Heart right ventricle (tissue), 16 donors: ENCODE results near the gene IL22RA1. TPM values are rescaled to one million over a fixed set of nuclear protein-coding genes. Genes with fewer than 3 reads are reported as not detected.

ENCODE experiments used
- ATAC-seq, 8 donors: fragments of 200-7000 bp; cut with Tn5 transposase; one replicate each; pipeline ENCODE4 v1.9.1; 2020; ENCODE audit warnings: mild to moderate bottlenecking in 8 of 8, moderate library complexity in 8 of 8, moderate number of reproducible peaks in 1 of 8
- DNase-seq, 2 donors: peaks; one replicate each; pipeline ENCODE4 v3.0.0-alpha.2; 2020
- H3K27ac ChIP-seq, 10 donors: fragments of 200-600 bp; sonication (generic) in 2 of 10; one replicate each; pipeline versions ENCODE4 v1.5.0 to v1.8.0; 2020 to 2022; ENCODE audit warnings: mild to moderate bottlenecking in 3 of 10
- H3K27me3 ChIP-seq, 7 donors: fragments of 200-600 bp; one replicate each; pipeline ENCODE4 v1.8.0; 2021 to 2022; ENCODE audit warnings: mild to moderate bottlenecking in 2 of 7
- H3K36me3 ChIP-seq, 9 donors: fragments of 200-600 bp; sonication (generic) in 1 of 9; one replicate each; pipeline versions ENCODE4 v1.5.0 to v1.8.0; 2020 to 2022; ENCODE audit warnings: mild to moderate bottlenecking in 2 of 9
- H3K4me1 ChIP-seq, 9 donors: fragments of 200-600 bp; sonication (generic) in 1 of 9; one replicate each; pipeline versions ENCODE4 v1.5.0 to v1.8.0; 2020 to 2022; ENCODE audit warnings: mild to moderate bottlenecking in 4 of 9
- H3K4me3 ChIP-seq, 10 donors: fragments of 200-600 bp; sonication (generic) in 2 of 10; one replicate each; pipeline versions ENCODE4 v1.5.0 to v1.8.0; 2020 to 2022; ENCODE audit warnings: mild to moderate bottlenecking in 7 of 10, moderate library complexity in 2 of 10
- H3K9me3 ChIP-seq, 11 donors: fragments of 200-600 bp in 10 of 11; sonication (generic) in 2 of 11; one replicate each; pipeline versions ENCODE4 v1.5.0 to v1.8.0; 2013 to 2022; ENCODE audit warnings: mild to moderate bottlenecking in 2 of 11, control low read depth in 1 of 11, moderate library complexity in 1 of 11
- CTCF ChIP-seq, 9 donors: fragments of 200-600 bp; sonication (generic) in 2 of 9; IDR thresholded peaks; one replicate each; pipeline versions ENCODE4 v1.5.0 to v1.8.0; 2021 to 2022; ENCODE audit warnings: antibody characterized with exemption in 9 of 9, mild to moderate bottlenecking in 5 of 9, moderate library complexity in 1 of 9
- WGBS, 2 donors: extraction: QIAGEN DNeasy Blood & Tissue Kit; methylation state at CpG; one replicate each; pipeline ENCODE4 v1.1.7; 2013; ENCODE audit warnings: inconsistent platforms in 1 of 2; 5-methylcytosine and 5-hydroxymethylcytosine counted together
- intact Hi-C, 10 donors: fragments of 100-400 bp; cut with DNase I; formaldehyde crosslinking; loops; one replicate each; pipeline versions ENCODE4 v1.11.1 to v1.14.2; 2022
- polyA plus RNA-seq, 2 donors: library from polyadenylated mRNA; stranded (reverse); fragments of 200-250 nt; gene quantifications; one replicate each; pipeline ENCODE4 v1.2.3, GENCODE V29; 2013
- total RNA-seq, 10 donors: library from RNA; stranded (reverse); fragmentation: NEBNext Ultra II Directional in 3 of 10; extraction: Animal tissue kit (Norgen Biotek cat#: 25700) in 3 of 10; gene quantifications; one replicate each; pipeline versions ENCODE4 v1.2.1 to v1.2.4, GENCODE V29; 2021 to 2023
- donor health status: Arrhythmogenic right ventricular cardiomyopathy.
- donor health status: ischemic (EF 13 %, LVEDD 7.1; RV severe dilation, severe dysfunction).
- donor health status: healthy with polysubstance abuse.
- donor health status: DM: no; HTN: yes; CAD: no.
- donor health status: DM: no; HTN: no; CAD: no.
- donor health status: ischemic (EF 25% LVEDD 6.9; RV normal size, moderate dysfunction).
- donor health status: ischemic (EF 25% LVEDD 5.7; RV mildly dilated, moderate dysfunction).
- donor health status: healthy.
- donor health status: DM: yes; HTN: yes; CAD: no.
- donor health status: Ischemic cardiomyopathy.
- donor health status: ischemic (EF 35%, LVEDD 5.7; RV mildly dilated, moderate dysfunction).
- donor health status: nonischemic (EF 11% LVEDD 7.7; RV severe dilation, severe dysfunction).
- donor health status: DM: yes; HTN: yes; CAD: no.
- donor health status: PGD.
- donor health status: ischemic (EF 29% LVEDD 5.4; RV normal size, mild dysfunction).
- donor health status: nonischemic (EF 23%, LVEDD 6.1; RV moderate dilation, normal function).

Gene IL22RA1
- total and polyA plus RNA-seq, 12 donors = 0.07 to 1.6 (median 0.29) TPM; not detected in 1

DNA sequence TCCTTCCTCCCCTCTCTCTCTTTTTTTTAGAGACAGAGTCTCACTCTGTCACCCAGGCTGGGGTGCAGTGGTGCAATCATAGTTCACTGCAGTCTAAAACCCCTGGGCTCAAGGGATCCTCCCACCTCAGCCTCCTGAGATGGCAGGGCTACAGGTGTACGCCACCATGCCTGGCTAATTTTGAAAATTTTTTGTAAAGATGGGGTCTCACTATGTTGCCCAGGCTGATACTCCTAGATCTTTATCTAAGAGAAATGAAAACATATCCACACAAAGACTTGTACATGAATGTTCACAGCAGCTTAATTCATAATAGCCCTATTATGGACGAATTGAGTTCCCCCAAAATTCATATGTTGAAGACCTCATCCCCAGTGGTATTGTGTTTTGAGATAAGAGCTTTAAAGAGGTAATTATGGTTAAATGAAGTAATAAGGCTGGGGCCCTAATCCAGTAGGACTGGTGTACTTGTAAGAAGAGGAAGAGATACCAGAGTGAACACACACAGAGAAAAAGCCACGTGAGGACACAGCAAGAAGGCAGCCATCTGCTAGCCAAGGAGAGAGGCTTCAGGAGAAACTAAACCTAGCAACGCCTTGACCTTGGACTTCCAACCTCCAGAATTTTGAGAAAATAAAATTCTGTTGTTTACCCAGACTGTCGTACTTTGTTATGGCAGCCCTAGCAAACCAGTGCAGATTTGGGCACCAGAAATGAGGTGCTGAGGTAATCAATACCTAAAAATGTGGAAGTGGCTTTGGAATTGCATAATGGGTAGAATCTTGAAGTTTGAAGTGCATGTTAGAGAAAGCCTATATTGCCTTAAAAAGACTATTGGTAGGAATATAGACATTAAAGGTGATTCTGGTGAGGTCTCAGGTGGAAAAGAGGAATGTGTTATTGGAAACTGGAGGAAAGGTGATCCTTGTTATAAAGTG lies 31.0 kb upstream of the IL22RA1 start:
- no peak for DNase-seq
- no peak overlapping the region for H3K27ac ChIP-seq
- 77 to 79% methylated on average over 5 of the region's 5 CpGs for WGBS, 2 donors
- intact Hi-C loops = no loop called here
- no peak for ATAC-seq
- no peaks in the 10 kb centered on the region for H3K4me1 ChIP-seq
- H3K9me3 ChIP-seq = peaks cover 0 to 6% (median 0%) of the 10 kb centered on the region in 11 donors
- no peak for TF ChIP-seq CTCF (IDR thresholded peaks at IDR 0.05)
- no peak overlapping the region for H3K4me3 ChIP-seq
- peaks cover 0 to 10% (median 0%) of the 10 kb centered on the region in 7 donors for H3K27me3 ChIP-seq
- H3K36me3 ChIP-seq = no peaks in the 10 kb centered on the region

GRCh38 chr1:24172598-24172997 lies 29.7 kb upstream of the IL22RA1 start:
- Histone ChIP-seq H3K4me3 (no peak overlapping the region), H3K36me3 (no peaks in the 10 kb centered on the region), H3K27ac (no peak overlapping the region), H3K27me3 (peaks cover 0 to 10% (median 0%) of the 10 kb centered on the region in 7 donors), H3K9me3 (peaks cover 0 to 6% (median 0%) of the 10 kb centered on the region in 11 donors), H3K4me1 (no peaks in the 10 kb centered on the region)
- 95 to 98% methylated on average over 5 of the region's 5 CpGs for WGBS, 2 donors
- ATAC-seq (no peak), DNase-seq (no peak)
- no peak for TF ChIP-seq CTCF (IDR thresholded peaks at IDR 0.05)
- intact Hi-C loops = no loop called here

- DNase-seq = no peak
- Histone ChIP-seq H3K4me3 (no peak overlapping the region), H3K27ac (no peak overlapping the region), H3K36me3 (no peaks in the 10 kb centered on the region), H3K9me3 (peaks cover 0 to 6% (median 0%) of the 10 kb centered on the region in 11 donors), H3K4me1 (no peaks in the 10 kb centered on the region), H3K27me3 (peaks cover 0 to 10% (median 0%) of the 10 kb centered on the region in 7 donors)
- TF ChIP-seq CTCF (IDR thresholded peaks at IDR 0.05) = no peak
- no peak for ATAC-seq
- WGBS, 2 donors = 92 to 93% methylated on average over 12 of the region's 12 CpGs
- intact Hi-C loops = no loop called here
Measured at GRCh38 chr1:24169286-24169685, 26.3 kb upstream of the IL22RA1 start.

DNA sequence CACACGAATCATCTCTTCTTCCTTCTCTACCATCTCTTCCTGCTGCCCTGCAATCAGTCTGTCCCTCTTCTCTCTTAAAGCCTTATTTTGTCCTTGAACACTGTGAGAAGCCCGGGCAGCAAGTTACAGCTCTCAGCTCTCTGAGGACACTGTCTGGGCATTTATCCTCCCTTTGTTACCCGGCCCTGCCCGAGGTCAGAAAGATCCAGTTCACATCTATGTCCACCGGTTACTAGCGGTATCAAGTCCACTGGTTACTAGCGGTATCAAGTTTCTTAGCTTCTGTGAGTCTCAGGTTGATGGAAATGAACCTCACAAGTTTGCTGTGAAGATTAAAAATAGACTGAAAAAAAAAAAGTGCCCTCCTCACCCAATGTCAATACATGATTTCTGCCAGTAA lies 25.3 kb upstream of the IL22RA1 start:
- Histone ChIP-seq H3K4me3 (no peak overlapping the region), H3K36me3 (no peaks in the 10 kb centered on the region), H3K27ac (no peak overlapping the region), H3K4me1 (no peaks in the 10 kb centered on the region), H3K27me3 (peaks cover 0 to 6% (median 0%) of the 10 kb centered on the region in 7 donors), H3K9me3 (peaks cover 0 to 6% (median 0%) of the 10 kb centered on the region in 11 donors)
- DNase-seq (no peak), ATAC-seq (no peak)
- intact Hi-C loops = no loop called here
- TF ChIP-seq CTCF (IDR thresholded peaks at IDR 0.05) = no peak
- 83 to 86% methylated on average over 7 of the region's 7 CpGs for WGBS, 2 donors
